GM12892 (cell line): Measurements from ENCODE around the gene TMEM9B.

Experiments
- POLR2A ChIP-seq: IDR thresholded peaks from 2 replicates; pipeline ENCODE4 v1.6.1; 2011; ENCODE audit warnings: low read depth, low read length, control low read depth
- POLR2AphosphoS5 ChIP-seq: IDR thresholded peaks from 2 replicates; pipeline ENCODE4 v1.6.1; 2011; ENCODE audit warnings: low read depth, low read length, control low read depth

DNA sequence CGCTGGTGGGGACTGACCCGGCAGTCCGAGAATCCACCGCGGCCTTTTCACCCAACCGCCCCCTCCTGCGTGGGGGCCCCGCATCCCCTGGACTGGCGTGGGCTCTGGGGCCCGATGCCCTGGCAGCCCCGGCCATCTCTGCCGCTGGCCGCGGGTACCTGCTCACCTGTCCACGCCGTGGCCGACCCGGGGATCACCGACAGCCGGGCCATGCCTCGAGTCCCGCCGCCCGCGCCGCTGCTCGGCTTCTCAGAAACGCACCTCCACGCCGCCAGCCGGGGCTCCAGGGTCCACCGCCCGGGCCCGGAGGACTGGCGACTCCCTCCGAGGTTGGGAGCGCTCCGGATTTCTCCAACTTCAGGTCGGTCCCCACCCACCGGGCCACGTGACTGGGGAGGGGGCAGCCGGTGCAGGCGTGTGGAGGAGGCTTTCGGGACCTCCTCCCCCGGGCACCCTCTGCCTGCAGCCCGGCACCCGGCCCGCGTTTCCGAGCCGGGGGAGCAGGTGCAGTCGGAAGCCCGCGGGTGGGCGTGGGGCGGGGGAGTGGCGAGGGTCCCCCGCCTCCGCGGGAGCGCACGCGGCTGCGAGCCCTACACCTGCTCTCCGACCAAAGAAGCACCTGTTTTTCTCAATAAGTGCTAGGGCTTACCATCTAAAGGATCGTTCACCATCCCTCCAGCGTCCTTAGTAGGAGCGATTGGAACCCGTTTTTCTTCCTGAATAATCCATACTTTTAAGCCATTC, 40.1 kb upstream of the TMEM9B start:
- TF ChIP-seq POLR2AphosphoS5 (no peak), POLR2A (no peak)
